CD4-positive, alpha-beta T cell treated with Interleukin-6 for 4 hours (primary cell): ENCODE data around the gene RBM20.
"Not testable (repeated sequence)": the region's sequence is repeated elsewhere in the genome, so short reads cannot be mapped to it uniquely, and the experiment has no call there.

Experiments used
- DNase-seq: peaks from one replicate; pipeline ENCODE4 v3.0.0-alpha.2; 2020; ENCODE audit warnings: mixed read lengths

The RBM20 gene

GRCh38 chr10:110625951-110626855, 17.9 kb upstream of the RBM20 start:
- DNase-seq, result no peak

DNA sequence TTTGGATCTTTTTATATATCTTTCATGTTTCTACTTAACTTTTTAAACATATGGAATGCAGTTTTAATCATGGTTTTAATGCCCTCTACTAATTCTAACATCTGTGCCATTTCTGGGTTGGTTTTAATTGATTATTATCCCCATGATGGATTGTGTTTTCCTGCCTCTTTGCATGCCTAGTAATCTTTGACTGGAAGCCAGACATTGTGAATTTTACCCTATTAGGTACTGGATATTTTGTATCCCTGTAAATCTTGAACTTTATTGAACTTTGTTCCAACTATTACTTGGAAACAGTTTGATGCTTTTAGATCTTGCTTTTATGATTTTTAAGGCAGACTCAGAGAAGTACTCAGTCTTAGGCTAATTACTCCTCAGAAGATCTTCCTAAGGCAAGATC, 16.0 kb upstream of the RBM20 start:
- no peak for DNase-seq

DNA sequence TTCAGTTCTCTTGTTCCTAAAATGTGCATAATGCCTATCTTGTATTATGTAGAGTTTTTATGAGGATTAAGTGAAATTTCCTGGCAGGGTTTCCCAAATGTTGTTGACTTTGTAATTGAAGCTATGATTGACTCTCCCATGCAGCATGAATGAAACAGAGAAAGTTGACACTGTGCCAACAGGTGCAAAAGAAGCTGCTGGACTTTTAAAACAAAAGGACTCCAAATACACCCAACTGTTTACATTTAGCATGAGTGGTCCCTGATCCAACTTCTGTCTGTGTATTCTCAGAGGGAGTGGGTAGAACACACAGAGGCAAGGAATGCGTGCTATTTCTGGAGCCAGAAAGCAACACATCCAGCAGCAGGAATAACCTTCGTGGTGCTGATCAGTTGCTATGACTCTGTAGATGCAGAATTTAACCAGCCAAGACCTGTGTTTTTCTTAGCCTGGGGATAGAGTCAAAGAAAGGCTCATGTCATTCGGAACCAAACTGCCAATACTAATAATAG, 14.4 kb upstream of the RBM20 start:
- DNase-seq, result no peak

DNA sequence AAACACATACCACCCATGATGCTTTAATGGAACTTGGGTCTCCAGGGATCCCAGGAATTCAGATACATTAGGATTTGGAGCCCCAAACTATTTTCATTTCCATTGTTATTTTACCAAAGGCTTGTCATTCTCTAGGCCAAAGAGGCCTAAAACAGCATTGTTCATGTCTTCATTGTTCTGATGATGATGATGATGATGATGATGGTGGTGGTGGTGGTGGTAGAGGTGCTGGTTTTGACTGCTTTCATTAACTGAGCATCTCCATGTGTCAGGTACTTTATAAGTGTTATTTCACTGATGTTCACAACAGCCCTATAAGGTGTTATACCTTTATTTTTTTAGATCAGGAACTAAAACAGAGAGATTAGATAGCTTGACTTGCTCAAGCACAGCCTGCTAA, 12.2 kb upstream of the RBM20 start:
- no peak for DNase-seq

GRCh38 chr10:110632591-110633215, 11.4 kb upstream of the RBM20 start:
- no peak for DNase-seq

GRCh38 chr10:110634527-110635209, 9.5 kb upstream of the RBM20 start:
- no peak for DNase-seq

- no peak for DNase-seq
Measured at GRCh38 chr10:110636572-110636931, 7.6 kb upstream of the RBM20 start.

DNA sequence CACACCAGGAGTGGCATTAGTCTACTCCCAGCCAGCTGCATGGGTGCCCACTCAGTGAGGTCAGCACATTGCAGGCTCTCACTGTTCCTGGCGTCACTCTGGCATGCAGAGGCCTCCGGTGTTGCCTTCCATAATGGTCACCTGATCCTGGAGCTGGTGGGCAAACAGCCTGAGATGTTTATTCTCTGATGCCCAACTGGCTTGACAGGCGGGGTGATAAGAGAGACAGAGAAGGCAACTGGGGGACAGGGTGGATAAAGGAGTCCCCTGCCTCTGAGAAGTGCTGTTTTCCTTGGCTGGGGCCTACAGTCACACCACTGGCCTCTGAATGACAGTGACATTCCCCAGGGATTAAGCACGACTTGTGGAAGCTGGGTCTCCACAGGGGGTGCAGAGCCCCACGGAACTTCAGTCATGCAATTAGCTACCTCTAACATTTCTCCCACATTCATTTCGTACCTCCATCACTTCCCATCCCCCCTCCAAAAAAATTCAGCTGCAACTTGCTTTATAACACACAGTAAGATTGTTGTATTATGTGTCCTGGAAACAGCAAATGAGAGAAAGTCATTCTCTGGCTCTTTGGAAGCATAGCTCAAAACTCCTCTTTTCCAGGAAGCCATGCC, 7.1 kb upstream of the RBM20 start:
- no peak for DNase-seq

DNA sequence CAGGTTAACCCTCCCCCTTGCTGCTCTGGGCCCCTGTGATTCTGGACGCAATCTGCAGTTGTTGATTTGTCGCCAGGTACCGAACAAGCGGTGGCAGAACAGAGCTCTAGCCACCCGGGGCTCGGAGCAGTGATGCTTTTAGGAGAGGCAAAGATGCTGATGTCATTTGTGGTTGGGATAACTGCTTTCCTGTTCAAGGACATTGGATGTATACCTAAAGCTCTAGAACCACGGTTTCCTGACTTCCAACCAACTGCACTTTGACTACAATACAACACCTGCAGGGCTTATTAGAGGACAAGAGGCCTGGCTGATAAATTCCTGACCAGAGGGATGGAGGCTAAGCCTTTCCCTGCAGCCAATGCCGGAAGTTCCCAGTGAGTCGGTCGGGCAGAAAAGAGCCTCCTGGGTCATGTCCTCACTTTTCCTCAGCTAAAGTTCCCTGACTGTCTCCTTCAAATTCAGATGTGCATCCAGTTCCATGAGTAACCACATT, 6.5 kb upstream of the RBM20 start:
- DNase-seq, result no peak

- DNase-seq, result no peak
Measured at GRCh38 chr10:110638319-110638718, 5.8 kb upstream of the RBM20 start.

DNA sequence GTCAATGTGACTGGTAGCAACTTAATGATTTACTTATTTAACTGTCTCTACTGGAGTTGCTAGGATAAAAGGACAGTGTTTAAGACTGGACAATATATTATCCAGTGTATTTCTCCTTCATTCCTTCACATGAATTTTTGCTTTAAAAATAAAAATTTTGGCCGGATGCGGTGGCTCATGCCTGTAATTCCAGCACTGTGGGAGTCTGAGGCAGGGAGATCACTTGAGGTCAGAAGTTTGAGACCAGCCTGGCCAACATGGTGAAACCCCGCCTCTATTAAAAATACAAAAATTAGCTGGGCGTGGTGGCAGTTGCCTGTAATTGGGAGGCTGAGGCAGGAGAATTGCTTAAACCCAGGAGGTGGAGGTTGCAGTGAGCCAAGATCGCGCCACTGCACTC, 5.1 kb upstream of the RBM20 start:
- not testable (repeated sequence) for DNase-seq

DNA sequence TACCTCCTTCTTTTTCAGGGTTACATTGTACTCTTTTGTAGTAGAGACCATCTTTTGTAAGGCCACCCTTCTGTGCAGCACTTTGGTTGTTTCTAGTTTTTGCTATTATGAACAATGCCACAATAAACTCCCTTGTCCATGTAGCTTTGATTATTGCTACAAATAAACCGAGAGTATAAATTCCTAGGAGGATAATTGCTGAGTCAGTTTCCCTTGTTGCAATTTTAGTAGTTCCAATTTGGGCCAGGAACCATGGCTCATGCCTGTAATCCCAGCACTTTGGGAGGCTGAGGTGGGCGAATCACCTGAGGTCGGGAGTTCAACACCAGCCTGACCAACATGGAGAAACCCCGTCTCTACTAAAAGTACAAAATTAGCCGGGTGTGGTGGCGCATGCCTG, 4.3 kb upstream of the RBM20 start:
- DNase-seq, result not testable (repeated sequence)

DNA sequence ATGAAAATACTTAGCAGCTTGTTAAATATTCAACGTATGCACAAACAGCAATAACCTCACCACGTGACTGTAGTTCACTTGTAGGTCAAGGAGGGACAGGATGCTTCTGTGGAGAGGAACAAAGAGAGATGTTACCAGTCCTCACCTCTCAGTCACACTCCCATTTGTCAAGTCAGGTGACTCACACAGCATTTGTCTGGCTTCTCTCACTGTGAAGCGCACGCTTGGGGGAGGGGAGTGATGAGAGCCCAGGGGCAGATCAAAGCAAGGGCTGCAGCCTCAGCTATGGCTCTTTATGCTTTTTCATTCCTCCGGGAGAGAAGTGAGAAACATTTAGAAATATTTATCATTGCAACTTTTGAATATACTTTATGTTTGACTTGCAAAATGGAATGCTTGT, 2.9 kb upstream of the RBM20 start:
- DNase-seq, result peak; percentile 42

DNA sequence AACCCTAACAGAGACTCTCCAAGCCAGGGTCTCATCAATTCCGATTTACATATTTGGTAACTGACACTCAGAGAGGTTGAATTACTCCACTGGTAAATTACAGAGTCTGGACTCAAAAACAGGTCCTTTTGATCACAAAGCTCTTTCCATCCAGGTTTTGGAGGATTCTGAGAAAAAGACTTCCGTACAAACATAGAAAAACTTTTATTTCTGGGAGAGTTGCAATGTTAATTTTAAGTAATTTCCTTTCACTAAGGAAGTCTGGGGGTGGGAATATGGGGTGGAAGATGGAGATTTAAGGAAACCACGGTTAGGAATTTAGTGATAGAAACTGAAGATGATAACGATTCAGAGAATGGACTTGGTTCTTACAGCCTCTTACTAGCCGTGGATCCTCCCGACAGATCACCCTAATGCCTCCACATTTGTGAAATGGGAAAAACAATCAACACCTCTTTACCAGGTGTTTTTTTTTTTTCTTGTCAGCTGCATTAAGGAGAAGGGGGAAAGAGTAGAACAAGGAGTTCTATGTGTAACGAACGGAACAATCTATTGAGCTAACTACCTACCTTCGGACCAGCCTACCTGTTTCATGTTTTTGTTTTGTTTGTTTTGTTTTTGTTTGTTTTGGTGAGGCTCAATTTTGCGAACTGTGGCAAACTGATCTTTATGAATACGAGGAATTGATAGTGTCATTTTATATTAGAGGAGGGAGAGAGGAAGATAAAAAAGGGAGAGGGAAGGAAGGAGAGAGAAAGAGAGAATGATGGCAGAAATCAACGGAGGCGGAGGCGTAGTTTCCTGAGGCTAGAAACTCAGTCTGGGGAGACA, 1.7 kb upstream of the RBM20 start:
- DNase-seq, result no peak

- DNase-seq, result no peak
Measured at GRCh38 chr10:110643035-110643652, 992 bp upstream of the RBM20 start.

- no peak for DNase-seq
Measured at GRCh38 chr10:110644598-110645462, 694 bp downstream of the RBM20 start.

DNA sequence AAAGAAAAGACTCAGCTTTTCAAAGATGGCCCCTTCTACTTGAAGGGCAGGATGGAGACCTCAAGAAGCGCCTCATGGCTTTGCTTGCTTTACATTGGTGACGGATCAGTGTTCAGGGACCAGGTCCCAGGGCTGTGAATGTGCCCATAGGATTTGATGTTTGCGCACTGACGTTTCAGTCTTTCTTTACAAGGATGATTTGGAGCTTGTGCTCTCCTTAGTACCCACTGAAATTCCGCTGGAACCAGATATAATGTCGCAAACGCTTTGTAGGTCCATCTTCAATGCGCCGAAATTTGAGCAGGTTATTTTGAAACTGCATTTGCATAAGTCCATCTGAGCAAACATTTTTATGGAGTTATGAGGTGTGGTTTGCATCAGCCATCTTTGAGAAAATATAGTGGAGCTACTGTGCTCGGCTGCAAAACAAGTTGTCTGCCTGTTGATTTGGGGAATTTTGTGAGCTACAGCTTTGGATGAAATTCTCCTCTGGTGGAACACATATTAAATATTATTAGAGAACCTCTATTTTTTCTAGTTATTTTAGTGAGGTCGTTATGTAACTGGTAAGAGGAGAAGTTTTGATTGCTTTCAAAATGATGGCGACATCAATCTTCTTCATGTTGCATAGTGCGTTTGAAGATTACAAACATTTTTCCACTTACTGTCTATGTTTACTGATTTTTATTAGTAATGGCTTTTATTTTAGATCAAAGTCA, 2.4 kb downstream of the RBM20 start:
- no peak for DNase-seq

GRCh38 chr10:110647136-110647430, 2.9 kb downstream of the RBM20 start:
- no peak for DNase-seq

DNA sequence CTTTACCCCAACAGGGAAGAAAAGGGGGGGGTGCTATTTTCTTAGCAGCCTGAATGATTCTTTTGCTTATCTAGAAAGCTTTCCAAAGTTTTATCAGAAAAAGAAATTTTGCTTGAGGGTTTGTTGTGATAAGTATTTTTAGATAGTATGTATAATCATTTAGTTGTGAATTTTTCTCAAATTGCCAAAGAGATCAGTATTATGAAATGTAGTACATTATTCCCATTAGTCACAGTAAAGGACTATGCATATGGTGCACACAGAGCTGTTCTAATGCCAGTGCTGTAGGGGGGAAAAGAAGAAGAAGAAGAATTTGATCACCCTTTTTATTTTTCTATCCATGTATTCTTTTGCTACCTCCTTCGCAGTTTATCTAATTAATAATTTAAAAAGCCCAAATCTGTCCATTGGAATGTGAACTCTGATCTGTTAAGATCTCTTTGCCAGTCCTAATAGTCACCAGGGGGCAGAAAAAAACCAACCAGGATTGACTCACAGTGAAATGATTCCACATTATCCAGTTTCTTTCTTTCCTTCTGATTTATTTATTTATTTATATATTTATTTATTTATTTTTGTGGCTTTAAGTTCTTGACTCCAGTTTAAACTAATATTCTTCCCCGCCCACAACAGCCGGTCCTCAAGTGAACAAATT, 4.7 kb downstream of the RBM20 start:
- DNase-seq, result no peak
